ENCODE results near the gene TM7SF3. TPM values are rescaled to one million over a fixed set of nuclear protein-coding genes. Genes with fewer than 3 reads are reported as not detected.
A peak's percentile ranks its signal among the peaks of the same experiment; 100 is the strongest.

The TM7SF3 gene
- total and polyA plus RNA-seq, 2 experiments from 2014 or later = 50.1 to 50.8 TPM

GRCh38 chr12:26939953-26940352, 74.2 kb downstream of the TM7SF3 start:
- no peaks in the 10 kb centered on the region for H3K9me3 ChIP-seq (ENCODE audit: low read depth)
- no peak for DNase-seq (ENCODE audit: low read depth in 1 of 2, low spot score in 1 of 2)
- H3K4me3 ChIP-seq = peak overlapping the region; percentile 87
- no peaks in the 10 kb centered on the region for H3K36me3 ChIP-seq
- TF ChIP-seq, protein P1, sequence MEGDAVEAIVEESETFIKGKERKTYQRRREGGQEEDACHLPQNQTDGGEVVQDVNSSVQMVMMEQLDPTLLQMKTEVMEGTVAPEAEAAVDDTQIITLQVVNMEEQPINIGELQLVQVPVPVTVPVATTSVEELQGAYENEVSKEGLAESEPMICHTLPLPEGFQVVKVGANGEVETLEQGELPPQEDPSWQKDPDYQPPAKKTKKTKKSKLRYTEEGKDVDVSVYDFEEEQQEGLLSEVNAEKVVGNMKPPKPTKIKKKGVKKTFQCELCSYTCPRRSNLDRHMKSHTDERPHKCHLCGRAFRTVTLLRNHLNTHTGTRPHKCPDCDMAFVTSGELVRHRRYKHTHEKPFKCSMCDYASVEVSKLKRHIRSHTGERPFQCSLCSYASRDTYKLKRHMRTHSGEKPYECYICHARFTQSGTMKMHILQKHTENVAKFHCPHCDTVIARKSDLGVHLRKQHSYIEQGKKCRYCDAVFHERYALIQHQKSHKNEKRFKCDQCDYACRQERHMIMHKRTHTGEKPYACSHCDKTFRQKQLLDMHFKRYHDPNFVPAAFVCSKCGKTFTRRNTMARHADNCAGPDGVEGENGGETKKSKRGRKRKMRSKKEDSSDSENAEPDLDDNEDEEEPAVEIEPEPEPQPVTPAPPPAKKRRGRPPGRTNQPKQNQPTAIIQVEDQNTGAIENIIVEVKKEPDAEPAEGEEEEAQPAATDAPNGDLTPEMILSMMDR (IDR thresholded peaks at IDR 0.05; ENCODE audit: low read depth, low read length) = no peak
- no peak overlapping the region for H3K27ac ChIP-seq
- no peaks in the 10 kb centered on the region for H3K27me3 ChIP-seq
- peaks cover 21% of the 10 kb centered on the region for H3K4me1 ChIP-seq (ENCODE audit: low read depth)

DNA sequence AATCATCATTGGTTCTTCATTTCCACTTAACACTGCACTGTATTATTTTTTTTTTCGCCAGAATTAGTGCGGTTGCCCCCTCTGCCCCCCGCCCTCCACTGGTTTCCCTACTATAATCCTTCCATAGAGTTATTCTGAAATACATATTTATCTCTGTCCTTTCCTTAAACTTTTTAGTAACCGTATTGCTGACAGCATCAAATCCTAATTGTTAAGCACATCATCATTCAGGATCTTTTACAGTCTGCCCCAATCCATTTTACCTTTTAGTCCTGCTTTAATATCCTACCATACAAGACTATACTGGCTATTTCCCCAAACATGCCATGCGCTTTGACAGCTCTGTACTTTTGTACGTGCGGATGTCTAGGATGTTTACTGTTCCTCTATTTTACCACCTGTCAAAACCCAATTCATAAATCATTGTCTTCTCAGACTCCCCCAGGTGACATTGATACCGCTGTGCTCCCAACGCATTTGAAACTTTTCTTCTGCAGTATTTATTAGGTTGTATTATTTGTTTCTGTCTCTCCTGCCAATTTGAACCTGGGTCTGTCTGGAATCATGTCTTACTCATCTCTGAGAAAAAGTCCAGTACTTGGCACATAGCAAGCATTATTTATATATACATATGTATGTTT, 74.9 kb downstream of the TM7SF3 start:
- TF ChIP-seq, protein P1 (IDR thresholded peaks at IDR 0.05; ENCODE audit: low read depth, low read length) = no peak
- no peaks in the 10 kb centered on the region for H3K27me3 ChIP-seq
- H3K36me3 ChIP-seq = no peaks in the 10 kb centered on the region
- H3K9me3 ChIP-seq (ENCODE audit: low read depth) = no peaks in the 10 kb centered on the region
- no peak for DNase-seq (ENCODE audit: low read depth in 1 of 2, low spot score in 1 of 2)
- peak overlapping the region; percentile 87 for H3K4me3 ChIP-seq
- H3K27ac ChIP-seq = peak overlapping the region; percentile 97
- peaks cover 21% of the 10 kb centered on the region for H3K4me1 ChIP-seq (ENCODE audit: low read depth)

DNA sequence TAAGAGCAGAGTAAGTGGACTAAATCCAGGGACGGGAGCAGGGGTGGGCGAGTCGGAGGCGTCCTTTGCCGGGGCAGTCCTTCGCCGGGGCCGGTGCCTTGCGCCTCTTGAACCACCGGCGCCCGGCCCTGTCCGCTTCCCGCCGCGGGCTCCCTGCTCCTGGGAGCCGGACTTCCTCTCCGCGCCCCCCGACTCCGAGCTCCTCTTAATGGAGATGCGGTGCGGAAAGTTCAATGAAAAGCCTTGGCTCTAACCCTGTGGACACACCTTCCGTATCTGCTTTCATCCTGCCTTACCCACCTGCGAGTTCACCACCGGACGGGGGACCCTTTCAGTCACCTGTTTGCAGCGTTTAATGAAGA, 75.5 kb downstream of the TM7SF3 start:
- Histone ChIP-seq H3K27ac (peak overlapping the region; percentile 97), H3K4me3 (peak overlapping the region; percentile 87), H3K27me3 (no peaks in the 10 kb centered on the region), H3K36me3 (no peaks in the 10 kb centered on the region), H3K4me1 (ENCODE audit: low read depth) (peaks cover 21% of the 10 kb centered on the region), H3K9me3 (ENCODE audit: low read depth) (no peaks in the 10 kb centered on the region)
- DNase-seq (ENCODE audit: low read depth in 1 of 2, low spot score in 1 of 2) = no peak
- TF ChIP-seq, protein P1 (IDR thresholded peaks at IDR 0.05; ENCODE audit: low read depth, low read length) = no peak

DNA sequence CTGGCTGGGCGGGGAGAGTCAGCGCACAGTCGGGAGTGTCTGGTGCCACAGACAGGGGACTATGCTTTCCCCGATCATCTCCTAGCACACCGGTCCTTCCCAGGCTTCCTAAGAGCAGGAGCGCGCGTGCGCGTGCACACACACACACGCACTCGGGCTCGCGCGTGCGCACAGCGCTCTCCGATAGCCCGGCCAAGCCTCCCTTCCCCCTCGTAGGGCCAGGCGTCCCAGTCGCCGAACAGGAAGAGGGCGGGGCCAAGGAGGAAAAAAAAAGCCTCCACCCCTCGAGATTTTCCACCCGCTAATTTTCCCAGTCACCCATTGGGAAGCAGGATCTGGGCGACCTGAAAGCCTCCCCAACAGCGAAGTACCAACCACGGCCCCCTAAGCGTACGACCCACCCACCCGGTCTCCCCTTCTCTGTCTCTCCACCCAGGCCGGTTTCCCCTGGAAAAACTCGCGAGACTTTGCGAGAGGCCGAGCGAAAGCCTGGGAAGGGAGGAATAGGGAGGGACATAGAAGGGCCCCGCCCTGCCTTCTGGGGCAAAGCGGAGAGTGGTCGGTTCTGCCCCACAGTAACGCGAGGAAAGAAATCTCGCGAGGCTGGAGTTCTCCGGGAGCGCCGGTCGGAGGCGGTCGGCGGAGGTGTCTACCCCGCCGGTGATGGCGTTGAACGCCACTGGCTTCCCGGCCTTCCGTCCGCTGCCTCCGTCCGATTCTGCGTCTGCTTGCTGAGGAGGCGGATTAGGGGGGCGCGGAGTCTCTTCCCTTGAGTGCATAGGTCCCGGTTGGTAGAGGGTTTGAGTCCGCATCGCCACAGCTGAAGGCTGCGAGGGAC, 76.1 kb downstream of the TM7SF3 start, which contains the start of the genes FGFR1OP2 and INTS13:
Gene FGFR1OP2 (plus strand): TSS at position 608 of the 838 bp plus-strand sequence. CDS start 15,689 bp downstream, outside the sequence.
Gene INTS13 (minus strand): TSS at position 119 of the 838 bp plus-strand sequence. CDS start 1,178 bp downstream, outside the sequence.
- H3K36me3 ChIP-seq = no peaks in the 10 kb centered on the region
- H3K9me3 ChIP-seq (ENCODE audit: low read depth) = no peaks in the 10 kb centered on the region
- no peaks in the 10 kb centered on the region for H3K27me3 ChIP-seq
- TF ChIP-seq, protein P1 (IDR thresholded peaks at IDR 0.05; ENCODE audit: low read depth, low read length) = no peak
- H3K4me1 ChIP-seq (ENCODE audit: low read depth) = peaks cover 21% of the 10 kb centered on the region
- peak within 1 kb of the TSS; percentile 87 for H3K4me3 ChIP-seq
- DNase-seq (ENCODE audit: low read depth in 1 of 2, low spot score in 1 of 2) = peak; percentile 99 to 100
- H3K27ac ChIP-seq = peak within 1 kb of the TSS; percentile 97

DNA sequence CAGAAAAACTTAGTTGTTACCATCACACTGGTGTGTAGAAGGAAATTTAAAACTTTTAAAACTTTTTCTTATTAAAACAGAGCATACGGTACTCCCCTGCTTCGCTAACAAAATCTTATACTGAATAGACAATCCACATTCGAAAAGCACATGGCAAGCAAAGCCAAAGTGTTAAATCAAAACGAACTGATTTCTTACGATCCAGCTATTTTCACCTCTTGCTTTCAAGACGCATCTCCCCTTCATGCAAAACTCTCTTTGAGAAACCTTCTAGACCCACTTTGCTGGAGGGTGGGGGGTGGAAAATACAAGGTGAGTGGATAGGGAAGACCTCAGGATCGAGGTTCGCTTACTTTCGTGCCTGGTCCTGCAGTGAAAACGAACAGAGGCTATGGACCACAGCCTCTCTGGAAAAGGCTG, 76.7 kb downstream of the TM7SF3 start:
- no peak for DNase-seq (ENCODE audit: low read depth in 1 of 2, low spot score in 1 of 2)
- TF ChIP-seq, protein P1 (IDR thresholded peaks at IDR 0.05; ENCODE audit: low read depth, low read length) = no peak
- peak overlapping the region; percentile 97 for H3K27ac ChIP-seq
- no peaks in the 10 kb centered on the region for H3K9me3 ChIP-seq (ENCODE audit: low read depth)
- no peaks in the 10 kb centered on the region for H3K36me3 ChIP-seq
- H3K4me1 ChIP-seq (ENCODE audit: low read depth) = peaks cover 21% of the 10 kb centered on the region
- H3K4me3 ChIP-seq = peak overlapping the region; percentile 87
- H3K27me3 ChIP-seq = no peaks in the 10 kb centered on the region
